GM19452 (cell line): ENCODE results near the gene PLCH2.
A peak's percentile ranks its signal among the peaks of the same experiment; 100 is the strongest.
"Not testable (repeated sequence)": the region's sequence is repeated elsewhere in the genome, so short reads cannot be mapped to it uniquely, and the experiment has no call there.

ENCODE experiments used
- ATAC-seq: cut with Tn5 transposase; IDR thresholded peaks from one replicate; pipeline ENCODE4 v1.9.1; 2021; ENCODE audit not compliant: unreplicated experiment

The PLCH2 gene

DNA sequence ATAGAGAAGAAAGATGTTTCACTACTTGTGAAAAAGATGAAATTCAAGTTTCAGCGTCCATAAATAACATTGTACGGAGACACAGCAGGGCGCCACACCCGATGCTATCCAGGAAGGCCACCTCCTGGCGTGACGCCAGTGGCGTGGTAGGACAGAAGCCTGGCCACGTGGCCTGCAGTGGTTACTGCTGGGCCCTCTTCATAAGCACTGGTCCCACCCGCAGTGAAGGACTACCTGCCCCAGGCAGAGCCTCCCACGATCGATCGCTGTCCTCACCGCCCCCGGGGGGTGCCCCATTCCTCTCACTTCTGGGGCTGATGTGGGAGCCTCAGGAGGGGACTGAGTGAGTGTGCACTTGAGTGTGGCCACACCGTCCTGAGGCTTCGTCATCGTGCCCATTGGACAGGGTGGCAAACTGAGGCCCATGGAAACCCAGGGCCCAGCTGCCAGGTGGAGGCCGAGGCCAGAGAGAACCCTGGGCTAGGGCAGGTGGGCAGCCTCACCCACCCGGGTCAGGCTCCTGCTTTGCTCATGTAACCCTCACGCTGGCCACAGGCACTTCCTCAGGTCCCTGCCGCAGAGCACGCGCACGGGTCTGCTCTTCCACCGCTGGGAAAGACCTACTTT is 65.6 kb downstream of the PLCH2 start:
- ATAC-seq: no peak

DNA sequence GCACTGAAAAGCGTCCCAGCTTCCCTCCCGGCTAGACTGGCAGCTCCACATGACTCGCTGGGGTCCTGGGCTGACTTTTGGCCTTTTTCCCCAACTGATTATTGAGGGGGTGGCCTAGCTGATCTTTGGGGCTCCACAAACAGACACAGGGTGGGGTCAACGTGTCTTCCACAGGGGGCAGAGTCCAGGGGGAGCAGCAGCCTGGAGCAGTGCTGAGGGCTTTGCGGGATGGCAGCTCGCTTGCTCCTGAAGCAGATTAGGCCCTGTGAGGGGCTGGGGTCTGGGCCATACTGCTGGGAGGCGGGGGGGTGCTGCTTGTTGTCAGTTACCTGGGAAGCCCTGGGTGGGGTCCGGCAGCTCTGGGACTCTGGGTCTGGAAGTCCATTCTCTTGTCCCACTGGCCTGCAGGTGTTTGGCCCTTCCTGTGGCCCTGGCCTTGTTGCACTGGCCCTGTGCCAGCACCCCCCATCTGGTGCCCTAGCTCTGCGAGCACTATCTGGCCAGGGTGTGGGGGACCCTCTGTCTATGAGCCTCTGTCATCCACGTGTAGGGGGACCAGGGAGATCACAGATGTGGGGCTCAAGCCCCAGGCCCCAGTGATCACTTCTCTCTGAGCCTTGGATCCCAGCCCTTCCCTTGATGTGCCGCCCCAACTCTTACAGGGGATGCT is 66.3 kb downstream of the PLCH2 start:
- no peak for ATAC-seq

DNA sequence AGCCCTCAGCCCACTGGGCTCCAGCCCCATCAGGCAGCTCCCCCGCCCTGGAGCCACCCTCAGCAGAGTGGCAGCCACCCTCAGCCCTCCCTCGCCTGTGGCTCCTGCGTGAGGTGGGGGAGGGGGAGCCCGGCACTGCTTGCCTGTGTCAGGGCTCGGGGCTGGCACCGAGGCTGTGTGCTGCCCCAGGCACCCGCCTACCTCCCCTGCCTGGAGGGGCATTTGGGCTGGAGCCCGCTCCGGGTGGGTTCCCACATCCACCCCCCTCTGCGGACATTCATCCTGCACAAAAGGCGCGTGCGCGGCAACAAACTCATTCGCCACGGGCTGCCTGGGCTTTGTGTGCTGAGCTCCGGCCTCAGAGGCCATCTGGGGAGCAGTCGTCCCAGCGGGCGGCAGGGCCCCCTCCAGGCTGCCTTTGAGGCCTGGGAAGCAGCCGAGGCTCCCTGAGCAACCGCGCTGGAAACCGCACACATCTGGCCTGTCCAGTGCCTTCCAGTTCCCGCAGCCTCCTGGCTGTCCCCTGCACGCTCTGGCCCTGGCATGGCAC is 67.5 kb downstream of the PLCH2 start:
- no peak for ATAC-seq

DNA sequence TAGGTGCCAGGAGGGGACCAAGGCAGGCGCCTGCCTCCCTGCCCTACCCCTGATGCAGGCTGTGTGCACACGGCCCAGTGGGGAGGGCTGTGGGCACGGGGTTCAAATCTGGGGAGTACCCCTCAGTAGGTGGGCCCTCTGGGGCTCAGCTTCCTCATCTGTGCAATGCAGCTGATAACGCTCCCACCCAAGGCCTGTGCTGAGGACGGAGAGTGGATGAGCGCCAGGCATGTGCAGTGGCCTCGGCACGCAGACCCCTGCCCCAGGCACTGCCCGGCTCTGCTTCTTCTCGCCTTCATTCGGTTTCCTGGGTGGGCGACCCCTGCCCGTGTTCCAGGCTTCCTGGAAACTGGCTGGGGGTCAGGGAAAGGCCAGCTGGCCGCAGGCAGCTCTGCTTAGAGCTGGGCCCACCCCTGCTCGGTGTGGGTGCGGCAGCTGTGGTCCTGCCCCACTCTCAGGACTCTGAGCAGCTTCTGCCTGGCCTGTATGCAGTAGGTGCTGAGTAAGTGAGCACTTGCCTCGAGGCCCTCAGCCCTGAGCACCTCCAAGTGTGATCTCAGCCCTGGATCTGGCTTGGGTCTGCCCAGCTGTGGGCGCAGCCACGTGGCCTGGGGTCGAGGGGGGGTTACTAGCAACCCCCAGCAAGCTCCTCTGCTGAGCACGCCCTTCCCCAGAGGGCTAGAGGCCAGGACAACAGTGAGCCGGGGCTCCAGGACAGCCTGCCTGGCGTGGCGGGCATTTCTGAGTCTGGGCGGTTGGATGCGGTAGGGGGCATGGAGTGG is 68.2 kb downstream of the PLCH2 start:
- ATAC-seq: no peak

DNA sequence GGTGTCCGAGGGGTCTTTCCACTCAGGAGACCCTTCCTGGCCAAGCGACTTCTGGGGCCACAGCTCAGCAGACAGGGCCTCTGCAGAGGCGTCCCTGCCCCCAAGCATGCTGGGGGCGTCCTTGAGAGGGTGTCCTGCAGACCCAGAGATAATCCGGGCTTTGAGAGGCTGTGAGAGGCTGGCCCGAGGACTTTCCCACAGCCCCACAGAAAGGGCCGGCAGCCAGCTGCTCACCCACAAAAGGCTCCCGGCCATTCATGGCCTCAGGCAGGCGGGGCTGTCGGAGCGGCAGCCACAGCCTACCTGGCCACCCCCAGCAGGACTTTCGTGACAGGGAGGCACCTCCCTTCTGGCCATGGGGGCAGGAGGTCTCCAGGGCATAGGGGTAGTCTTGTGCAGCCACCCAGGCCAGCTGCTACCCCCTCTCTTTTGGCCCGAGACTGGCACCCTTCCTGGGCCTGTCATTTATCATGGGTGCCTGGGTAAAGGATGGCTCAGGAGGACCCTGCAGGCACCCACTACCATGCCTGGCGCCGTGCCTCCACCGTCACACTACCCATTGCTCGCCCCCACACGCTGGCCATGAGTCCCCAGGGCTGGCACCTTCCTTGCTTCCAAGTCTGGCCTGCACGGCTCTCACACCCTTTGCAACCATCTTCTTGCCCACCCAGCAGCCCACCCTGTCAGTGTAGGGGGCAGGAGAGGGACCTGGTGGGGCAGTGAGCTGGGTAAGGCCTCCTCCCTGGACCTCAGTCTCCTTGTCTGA is 69.0 kb downstream of the PLCH2 start:
- no peak for ATAC-seq

DNA sequence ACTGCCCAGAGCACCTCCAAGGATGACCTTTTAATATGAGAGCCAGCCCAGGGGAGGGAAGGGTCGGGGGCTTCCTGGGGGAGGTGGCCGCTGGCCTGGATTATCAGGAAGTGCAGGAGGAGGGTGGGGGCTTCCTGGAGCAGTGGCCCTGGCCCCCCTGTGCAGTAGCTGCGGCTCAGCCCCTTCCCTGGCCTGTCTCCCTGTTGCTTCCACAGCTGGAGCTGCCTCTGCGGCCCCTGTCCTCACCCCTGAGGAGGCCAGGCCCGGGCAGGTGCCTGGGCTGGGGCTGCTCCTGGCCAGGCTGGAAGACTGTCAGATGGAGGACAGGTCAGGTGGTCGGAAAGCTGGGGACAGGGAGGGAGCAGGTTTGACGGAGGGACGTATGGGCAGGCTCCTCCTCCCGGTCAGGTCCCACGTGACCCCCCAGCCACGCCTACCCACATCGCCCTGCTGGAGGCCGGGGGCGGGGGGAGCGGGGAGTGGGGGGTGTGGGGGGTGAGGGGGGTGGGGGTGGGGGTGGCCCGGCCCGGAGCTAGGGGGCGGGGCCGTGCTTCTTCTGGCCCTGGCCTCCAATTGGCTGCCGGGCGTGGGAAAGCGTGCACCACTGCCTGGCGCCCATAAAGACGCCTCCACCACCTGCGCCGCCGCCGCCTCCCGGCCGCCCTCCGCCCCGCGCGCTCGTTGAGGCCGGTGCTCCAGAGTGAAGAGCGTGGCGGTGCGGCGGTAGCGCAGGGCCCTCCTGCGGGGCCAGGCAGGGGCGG is 69.8 kb downstream of the PLCH2 start:
- peak; percentile 37 for ATAC-seq

DNA sequence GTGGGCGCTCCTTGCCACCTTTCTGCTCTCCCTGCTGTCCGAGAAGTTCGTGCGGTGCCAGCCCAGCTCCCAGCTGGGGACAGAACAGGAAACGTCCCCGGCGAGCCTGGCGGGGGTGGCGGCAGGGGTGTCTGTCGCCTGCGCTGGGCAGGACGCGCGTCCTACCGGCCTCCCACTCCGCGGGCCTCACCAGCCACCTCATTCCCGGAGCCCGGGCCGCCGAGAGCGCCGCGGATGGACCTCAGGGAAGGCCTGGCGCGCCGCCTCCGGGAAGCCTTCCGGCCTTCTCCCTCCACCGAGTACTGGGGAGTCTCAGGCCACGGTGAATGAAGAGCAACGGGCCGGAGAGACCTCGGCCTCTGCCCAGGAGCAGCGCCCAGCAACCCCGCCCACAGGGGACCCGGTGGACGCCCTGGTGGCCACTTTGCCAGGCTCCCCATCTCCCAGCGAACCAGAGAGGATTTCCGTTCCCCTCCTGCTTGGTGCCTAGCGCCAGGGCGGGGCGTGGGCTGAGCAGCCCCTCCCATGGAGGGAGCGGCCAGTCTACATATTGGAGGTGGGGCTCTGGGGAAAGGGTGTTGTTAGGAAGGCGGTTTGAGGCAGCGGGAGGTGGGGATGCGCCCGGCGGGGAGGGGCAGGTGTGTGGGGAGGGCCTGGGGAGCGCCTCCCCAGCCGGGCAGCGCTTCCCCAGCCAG is 70.6 kb downstream of the PLCH2 start:
- peak; percentile 29 for ATAC-seq

DNA sequence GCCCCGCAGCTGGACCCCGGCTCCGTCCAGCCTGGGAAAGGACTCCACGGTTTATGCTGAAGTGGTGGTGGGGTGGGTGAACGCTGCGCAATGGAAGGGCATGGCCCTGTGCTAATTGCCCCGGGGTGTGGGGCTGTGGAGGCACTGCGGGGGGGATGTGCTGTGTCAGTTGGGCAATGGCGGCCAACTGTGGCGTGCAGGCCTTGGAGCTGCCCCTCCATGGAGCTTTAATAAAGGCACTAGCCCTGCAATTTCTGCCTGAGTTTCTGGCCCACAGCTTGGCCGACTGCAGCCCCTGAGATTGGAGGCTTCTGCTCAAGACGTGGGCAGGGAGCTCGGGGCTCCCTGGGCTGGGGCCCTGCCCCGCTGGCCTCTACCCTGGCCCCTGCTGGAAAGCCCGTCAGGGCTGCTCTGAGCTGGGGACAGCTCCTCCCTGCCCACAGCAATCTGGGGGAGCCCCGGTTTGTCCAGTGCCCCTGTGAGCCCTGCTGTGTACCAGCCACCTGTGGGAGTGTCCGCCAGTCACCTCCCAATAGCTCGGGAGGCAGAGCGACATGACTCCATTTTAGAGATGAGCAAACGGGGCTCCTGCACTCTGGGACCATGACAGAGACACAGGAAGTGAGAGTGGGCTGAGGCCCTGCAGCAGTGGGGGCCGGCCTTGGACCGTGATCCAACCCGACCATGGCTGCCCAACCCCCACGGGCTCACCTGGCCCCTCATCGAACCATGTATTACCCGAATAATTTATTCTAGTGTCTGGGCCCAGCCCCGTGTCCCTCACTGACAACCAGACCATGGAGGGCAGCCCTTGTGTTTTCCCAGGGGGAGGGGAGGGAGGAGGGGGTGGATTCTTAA is 71.3 kb downstream of the PLCH2 start:
- peak; percentile 0 for ATAC-seq

DNA sequence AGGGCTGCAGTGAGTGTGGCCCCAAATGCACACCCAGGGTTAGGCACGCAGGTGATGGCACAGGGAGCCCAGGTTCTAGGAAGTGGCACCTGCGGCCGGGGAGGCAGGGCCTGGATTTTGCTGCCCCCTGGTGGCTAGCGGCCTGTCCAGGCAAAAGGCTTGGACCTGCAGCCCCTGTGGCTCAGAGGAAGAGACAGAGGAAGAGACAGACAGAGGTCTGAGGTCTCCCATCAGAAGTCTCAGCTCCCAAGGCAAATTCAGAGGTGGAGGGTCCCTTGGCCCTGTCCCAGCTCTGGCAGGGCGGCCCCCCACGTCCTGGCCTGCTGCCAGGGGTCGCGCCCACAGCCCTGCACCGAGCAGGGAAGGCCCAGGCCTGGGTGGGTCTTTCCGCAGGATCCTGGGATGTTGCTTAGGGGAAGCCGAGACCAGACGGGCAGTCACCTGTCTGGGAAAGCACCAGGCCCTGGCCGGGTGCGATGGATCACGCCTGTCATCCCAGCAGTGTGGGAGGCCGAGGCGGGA is 72.0 kb downstream of the PLCH2 start:
- ATAC-seq: peak; percentile 14

DNA sequence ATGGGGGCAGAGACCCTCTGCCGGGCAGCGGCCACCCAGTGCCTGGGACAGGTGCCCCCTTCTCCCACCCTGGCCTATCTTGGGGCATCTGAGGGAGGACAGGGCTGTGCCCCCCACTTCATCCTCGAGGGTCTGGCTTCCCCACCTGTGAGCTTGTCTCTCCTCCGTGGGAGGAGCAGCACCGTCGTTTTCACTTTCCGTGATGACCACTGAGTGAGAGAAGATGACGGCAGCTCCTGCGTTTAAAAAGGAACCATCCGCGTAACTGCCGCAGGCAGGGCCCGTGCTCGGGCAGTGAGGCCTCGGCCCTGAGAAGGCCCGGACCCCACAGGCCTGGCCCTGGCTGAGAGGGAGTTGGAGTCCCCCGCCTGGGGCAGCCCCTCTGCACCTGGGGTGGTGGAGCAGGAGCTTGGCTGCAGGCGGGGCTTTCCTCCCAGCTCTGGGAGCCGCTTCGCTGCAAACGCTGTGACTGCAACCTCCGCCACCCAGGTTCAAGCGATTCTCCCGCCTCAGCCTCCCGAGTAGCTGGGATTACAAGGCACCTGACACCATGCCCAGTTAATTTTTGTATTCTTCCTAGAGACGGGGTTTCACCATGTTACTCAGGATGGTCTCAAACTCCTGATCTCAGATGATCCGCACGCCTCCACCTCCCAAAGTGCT is 73.4 kb downstream of the PLCH2 start:
- not testable (repeated sequence) for ATAC-seq

DNA sequence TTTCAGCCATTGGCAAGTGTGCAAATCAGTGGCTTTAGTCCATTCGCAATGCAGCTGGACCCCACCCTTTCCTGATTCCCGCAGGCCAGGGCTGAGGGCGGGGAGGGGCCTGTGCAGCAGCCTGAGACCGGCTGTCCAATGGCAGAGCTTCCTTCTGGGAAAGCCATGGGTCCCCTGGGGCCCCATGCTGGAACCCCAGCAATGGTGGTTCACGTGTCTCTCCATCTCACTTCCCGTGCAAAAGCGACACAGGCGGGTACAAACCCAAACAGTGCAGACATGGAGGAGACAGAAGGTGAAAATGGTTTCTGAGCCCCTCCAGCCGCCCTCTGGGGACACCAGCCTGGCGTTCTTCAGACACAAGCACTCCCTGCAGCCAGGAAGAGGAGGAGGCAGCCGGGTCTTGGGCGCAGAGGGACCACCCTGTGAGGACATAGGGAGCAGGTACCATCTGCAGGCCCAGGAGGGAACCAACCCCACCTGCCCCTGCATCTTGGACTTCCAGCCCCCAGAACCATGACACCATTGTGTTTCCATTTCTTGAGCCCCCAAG is 74.3 kb downstream of the PLCH2 start:
- ATAC-seq: not testable (repeated sequence)

DNA sequence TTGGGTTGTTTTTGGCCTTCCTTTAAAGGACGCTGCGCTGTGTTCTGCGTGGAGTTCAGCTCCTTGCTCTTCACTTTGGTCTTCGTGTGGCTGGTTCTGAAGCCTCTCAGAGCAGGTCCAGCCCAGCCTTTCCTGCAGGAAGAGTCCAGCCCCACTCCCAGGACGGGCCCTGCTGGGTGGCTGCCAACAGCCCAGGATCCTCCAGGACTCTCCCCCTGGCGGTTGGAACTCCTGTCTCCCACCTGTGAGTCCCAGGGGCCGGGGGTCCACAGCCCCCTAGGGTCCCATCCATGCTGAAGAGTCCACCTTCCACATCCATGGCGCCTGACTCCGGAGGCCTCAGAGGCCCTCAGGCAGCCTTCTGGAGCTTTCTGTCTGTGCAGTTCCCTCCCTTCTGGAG is 75.5 kb downstream of the PLCH2 start:
- ATAC-seq: not testable (repeated sequence)

DNA sequence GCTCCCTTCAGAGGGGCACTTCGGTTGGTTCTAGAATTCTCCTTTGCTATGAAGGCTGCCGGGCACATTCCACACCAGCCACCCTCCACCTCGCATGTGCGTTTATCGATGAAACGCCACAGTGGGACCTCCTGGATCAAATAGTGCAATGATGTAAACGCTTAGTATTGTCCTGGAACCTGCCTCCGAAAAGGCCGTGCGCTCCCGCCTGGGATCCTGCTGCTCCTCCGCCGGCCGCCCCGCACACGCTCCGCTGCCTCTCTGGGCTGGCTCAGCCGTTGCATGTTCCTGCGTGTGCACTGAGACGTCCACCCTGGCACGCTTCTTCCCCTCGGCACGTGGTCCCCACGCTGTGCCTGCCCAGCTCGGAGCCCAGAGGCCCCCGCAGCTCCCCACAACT is 76.1 kb downstream of the PLCH2 start:
- ATAC-seq: no peak

DNA sequence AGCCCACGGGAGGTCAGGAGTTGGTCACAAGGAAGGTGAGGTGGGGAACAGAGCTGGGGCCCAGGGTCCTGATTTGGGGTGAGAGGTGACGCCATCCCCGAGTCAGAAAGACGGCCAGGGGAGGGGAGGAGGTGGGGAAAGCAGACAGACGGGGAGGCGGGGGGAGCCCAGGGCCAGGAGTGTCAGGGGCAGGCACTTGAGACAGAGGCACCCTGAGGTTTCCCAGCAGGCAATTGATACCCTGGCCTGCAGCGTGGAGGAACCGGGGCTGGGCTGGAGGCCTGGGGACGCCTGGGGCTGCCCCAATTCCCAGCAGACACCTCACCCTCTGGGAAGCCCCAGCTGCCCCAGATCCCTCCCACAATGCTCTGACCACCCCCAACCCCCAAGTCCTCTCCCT is 77.0 kb downstream of the PLCH2 start:
- not testable (repeated sequence) for ATAC-seq

DNA sequence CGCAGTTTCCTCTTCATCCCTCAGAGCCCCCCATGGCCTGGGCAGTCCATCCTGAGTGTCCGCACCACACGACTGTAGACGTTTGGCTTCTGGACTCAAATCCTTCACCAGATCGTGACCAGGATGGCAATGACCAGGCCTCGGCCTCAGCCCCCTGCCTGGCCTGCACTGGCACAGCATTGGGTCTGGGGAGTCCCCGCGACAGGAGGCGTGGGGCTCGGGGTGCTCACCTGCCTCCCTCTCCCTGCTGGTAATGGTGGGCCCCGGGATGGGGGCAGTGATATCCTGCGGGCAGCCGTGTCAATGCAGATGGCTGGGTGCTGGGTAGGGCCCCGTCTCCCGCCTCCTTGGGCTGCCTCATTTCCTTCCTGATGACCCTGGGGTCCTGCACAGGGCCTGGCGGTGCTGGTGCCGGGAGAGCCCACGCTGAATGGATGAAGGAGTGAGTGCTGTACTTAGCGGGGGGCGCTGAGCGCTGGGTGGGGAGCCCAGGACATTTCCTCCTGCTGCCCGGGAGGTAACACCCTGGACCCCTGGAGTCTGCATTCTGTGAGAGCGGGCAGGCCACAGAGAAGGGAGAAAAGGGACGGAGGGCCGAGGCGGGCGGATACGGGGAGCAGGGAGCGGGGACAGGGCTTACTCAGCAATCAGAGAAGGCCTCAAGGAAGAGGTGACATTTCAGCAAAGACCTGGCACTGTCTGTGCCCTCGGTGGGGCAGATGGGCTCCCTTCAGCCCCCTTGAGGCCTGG is 78.0 kb downstream of the PLCH2 start:
- ATAC-seq: no peak

DNA sequence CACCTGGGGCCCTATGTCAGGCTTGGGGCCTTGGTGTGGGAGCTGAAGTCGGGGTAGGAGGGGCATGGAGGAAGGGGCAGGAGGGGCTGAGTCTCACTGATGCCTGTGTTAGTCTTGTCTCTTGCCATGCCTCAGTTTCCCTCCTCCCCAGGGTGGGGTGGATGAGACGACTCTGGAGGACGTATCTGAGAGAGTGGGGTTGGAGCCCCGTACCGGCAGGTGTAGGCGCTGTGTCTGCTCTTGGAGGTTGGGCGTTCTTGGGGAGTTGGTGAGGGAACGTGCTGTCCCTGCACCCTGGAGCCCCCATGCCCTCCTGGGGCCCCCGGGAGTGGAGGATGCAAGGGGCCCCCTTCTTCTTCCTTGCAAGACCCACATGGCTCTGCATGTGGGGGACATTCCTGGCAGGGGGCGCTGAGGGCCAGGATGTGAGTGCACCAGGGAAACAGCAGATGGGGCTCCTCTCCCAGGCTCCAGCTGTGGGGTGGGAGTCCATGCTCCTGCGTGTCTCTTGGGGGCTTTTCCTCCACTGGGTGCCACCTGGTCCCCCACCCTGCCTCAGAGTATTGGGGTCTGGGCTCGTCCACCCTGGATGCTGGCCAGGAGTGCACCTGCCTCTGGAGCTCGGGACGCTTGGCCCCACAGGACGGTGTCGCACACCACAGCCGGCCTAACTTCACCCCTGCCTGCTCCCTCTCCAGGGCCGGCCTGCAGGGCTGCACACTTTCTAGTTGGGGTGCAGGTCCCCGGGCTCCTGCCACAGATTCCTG is 78.7 kb downstream of the PLCH2 start:
- no peak for ATAC-seq
